Suprapubic skin (tissue), 3 donors: ENCODE data around the gene CEP131.

Experiments
- POLR2A ChIP-seq, 2 donors: fragments of 450-650 bp; IDR thresholded peaks; one replicate each; pipeline ENCODE4 v1.6.1; 2017; ENCODE audit warnings: antibody characterized with exemption in 2 of 2, mild to moderate bottlenecking in 2 of 2, moderate library complexity in 2 of 2
- TF ChIP-seq, protein P1 (sequence below), 2 donors: fragments of 200-600 bp in 1 of 2; fragments of 450-650 bp in 1 of 2; sonication (generic) in 1 of 2; IDR thresholded peaks; one replicate each; pipeline ENCODE4 v1.5.1; 2016 to 2019; ENCODE audit warnings: antibody characterized with exemption in 2 of 2, mild to moderate bottlenecking in 1 of 2, moderate library complexity in 1 of 2

DNA sequence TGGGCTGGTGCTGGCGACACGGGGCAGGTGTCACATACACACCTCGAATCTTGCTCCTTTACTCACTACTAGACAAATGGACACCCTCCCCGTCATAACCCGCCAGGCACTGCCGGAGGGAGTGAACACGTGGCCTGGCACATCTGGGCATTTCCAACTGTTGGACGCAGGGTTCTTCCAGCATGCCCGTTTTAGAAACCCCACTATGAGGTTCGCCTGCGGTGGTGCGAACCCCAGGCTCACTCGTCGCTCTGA is 6.8 kb upstream of the CEP131 start:
- TF ChIP-seq POLR2A (IDR thresholded peaks at IDR 0.05) = no peak
- TF ChIP-seq, protein P1, sequence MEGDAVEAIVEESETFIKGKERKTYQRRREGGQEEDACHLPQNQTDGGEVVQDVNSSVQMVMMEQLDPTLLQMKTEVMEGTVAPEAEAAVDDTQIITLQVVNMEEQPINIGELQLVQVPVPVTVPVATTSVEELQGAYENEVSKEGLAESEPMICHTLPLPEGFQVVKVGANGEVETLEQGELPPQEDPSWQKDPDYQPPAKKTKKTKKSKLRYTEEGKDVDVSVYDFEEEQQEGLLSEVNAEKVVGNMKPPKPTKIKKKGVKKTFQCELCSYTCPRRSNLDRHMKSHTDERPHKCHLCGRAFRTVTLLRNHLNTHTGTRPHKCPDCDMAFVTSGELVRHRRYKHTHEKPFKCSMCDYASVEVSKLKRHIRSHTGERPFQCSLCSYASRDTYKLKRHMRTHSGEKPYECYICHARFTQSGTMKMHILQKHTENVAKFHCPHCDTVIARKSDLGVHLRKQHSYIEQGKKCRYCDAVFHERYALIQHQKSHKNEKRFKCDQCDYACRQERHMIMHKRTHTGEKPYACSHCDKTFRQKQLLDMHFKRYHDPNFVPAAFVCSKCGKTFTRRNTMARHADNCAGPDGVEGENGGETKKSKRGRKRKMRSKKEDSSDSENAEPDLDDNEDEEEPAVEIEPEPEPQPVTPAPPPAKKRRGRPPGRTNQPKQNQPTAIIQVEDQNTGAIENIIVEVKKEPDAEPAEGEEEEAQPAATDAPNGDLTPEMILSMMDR (IDR thresholded peaks at IDR 0.05) = no peak
